GM21528 (cell line): ENCODE data around the gene CDKN2B.
A peak's percentile ranks its signal among the peaks of the same experiment; 100 is the strongest.
"Not testable (repeated sequence)": the region's sequence is repeated elsewhere in the genome, so short reads cannot be mapped to it uniquely, and the experiment has no call there.

Experiments
- ATAC-seq: cut with Tn5 transposase; IDR thresholded peaks from one replicate; pipeline ENCODE4 v1.9.1; 2021; ENCODE audit warnings: mild to moderate bottlenecking, moderate library complexity; ENCODE audit not compliant: unreplicated experiment, low FRiP score

The CDKN2B gene

GRCh38 chr9:21970800-21971640 lies 38.1 kb downstream of the CDKN2B start:
- ATAC-seq, result no peak

DNA sequence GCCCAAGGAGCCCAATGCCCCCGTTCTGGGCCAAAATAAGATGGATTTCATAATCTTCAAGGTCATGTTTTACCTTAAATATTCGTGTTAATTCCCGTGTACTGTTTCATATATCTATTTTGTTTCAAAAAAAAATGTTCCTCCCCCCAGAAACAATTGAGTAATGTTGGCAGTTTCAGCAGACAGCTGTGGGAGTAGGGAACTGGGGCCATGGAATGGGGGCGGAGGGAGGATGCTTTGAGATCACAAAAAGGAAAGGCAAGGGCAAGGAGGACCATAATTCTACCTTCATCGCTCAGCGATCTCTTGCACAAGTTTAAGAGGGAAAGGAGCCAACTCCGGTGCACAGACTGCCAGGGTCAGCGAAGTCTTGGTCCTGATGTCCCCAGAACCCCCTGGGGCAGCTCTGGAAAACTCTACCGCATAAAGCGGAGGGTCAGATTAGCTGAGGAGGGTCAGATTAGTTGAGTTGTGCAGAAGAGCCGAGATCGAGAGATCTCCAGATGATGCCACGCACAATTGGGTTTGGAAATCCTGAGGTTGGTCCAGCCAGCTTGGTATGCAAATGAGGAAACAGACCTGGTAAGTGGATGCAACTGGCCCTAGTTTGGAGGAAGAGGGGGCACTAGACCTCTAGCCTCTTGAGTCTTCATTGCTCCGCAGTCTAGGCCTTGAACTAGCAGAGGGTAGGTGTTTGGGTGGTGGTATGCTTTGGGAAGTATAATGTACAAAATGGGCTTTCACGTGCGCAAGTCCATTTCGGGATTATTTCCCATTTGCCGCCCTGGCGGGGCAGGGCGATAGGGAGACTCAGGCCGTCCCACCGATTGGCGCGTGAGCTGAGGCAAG lies 38.9 kb downstream of the CDKN2B start:
- no peak for ATAC-seq

DNA sequence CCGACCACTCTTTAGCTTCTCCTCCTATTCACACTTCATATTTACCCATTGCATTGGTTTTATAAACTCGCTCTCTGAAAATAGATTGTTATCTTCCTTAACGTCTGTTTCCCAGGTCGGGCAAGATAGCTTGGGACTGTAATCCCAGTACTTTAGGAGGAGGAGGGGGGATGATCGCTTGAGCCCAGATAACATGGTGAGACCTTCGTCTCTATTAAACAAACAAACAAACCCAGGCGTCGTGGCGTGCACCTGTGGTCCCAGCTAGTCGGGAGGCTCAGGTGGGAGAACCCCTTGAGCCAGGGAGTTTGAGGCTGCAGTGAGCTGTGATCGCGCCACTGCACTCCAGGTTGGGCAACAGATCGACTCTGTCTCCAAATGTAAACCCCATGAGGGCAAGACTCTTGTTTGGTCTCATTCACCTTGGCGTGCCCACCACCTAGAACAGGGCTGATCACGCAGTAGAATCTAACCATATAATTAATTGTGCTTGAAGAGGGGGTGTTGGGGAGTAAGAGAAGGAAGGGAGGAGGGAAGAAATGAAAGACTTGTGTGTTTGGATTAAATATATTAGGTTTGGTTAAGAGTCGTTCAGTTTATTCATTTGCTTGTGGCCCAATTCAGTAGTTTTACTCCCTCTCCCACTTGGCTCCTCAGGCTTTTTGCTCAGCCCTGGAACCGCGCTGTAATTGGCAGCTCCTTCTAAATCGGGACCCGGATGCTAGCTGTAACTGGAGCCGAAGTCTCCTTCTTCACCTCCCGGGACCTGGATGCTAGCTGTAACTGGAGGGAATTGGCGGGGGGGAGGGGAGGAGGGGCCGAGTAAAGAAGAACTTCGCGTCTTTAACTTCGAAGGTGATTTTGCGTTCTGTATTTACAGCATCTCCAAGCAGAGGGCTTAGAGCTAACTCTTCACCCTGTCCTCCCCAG lies 39.8 kb downstream of the CDKN2B start:
- no peak for ATAC-seq

GRCh38 chr9:21968331-21969010 lies 40.6 kb downstream of the CDKN2B start:
- no peak for ATAC-seq

DNA sequence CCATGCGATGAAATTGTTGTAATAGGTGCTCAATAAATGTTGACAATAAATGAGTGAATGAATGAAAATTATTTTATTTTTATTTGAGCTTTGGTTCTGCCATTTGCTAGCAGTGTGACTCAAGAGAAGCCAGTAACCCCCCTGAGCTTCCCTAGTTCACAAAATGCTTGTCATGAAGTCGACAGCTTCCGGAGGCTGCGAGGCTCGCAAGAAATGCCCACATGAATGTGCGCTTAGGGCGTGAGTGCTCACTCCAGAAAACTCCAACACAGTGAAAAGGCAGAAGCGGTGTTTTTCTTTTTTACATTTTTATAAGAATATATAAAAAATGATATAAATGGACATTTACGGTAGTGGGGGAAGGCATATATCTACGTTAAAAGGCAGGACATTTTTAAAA lies 41.4 kb downstream of the CDKN2B start:
- ATAC-seq, result no peak

GRCh38 chr9:21967169-21967568 lies 41.9 kb downstream of the CDKN2B start:
- no peak for ATAC-seq

- no peak for ATAC-seq
Measured at GRCh38 chr9:21966140-21966851, 42.8 kb downstream of the CDKN2B start.

GRCh38 chr9:21965401-21965951 lies 43.6 kb downstream of the CDKN2B start:
- peak; percentile 82 for ATAC-seq

DNA sequence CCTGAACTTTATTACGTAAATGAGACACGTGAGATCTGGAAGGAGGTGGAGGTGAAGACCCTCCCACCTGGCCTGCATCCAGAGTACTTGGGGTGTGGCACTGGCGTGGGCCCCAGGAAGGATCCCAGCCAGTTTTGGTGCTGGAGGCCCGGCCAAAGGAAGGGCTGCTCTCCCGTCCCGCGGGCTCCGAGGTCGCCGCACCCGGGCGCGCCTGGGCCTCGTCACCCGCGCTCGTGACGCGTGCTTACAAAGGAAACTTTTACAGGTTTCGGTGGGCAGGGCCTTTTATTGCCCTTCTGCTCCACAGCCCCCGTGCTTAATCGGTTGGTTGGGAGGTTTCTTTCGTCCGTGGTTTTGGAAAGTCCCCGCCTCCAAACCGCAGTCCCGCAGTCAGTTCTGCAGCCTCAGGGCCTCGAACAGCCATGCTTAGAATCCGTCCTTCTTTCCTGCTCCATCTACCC lies 44.1 kb downstream of the CDKN2B start:
- ATAC-seq, result peak; percentile 62

DNA sequence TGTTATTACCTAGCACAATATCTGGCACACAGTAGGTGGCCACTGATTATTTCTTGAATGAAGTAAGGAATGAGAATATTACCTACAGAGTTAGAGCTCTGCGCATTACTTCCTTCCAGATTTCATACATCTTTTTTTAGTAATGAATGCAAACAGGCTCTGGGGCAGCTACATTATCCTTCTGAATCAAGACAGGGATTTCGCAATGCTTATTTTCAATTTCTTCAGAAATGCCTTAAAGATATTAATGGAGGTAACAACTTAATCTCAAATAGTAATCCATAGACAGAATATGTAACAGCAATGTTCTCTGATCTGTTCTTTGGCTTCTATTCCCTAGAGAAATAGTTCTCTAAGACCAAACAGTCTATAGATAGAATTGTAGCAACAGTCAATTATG lies 47.5 kb downstream of the CDKN2B start:
- no peak for ATAC-seq

GRCh38 chr9:21959268-21959667 lies 49.8 kb downstream of the CDKN2B start:
- not testable (repeated sequence) for ATAC-seq

GRCh38 chr9:21958833-21959232 lies 50.3 kb downstream of the CDKN2B start:
- no peak for ATAC-seq
